Daoy (cell line): ENCODE results near the gene RBP3. TPM values are rescaled to one million over a fixed set of nuclear protein-coding genes. Genes with fewer than 3 reads are reported as not detected.

Experiments used
- DNase-seq: peaks from one replicate; pipeline ENCODE4 v3.0.0-alpha.2; 2015; ENCODE audit warnings: low read depth
- total RNA-seq: library from RNA; depleted of rRNA; stranded (reverse); fragments of >200 nt; shearing (Covaris generic); gene quantifications from 2 replicates; pipeline ENCODE4 v1.2.3, GENCODE V29; 2014

Gene RBP3
- total RNA-seq, 1 experiment from 2014 or later = not detected

DNA sequence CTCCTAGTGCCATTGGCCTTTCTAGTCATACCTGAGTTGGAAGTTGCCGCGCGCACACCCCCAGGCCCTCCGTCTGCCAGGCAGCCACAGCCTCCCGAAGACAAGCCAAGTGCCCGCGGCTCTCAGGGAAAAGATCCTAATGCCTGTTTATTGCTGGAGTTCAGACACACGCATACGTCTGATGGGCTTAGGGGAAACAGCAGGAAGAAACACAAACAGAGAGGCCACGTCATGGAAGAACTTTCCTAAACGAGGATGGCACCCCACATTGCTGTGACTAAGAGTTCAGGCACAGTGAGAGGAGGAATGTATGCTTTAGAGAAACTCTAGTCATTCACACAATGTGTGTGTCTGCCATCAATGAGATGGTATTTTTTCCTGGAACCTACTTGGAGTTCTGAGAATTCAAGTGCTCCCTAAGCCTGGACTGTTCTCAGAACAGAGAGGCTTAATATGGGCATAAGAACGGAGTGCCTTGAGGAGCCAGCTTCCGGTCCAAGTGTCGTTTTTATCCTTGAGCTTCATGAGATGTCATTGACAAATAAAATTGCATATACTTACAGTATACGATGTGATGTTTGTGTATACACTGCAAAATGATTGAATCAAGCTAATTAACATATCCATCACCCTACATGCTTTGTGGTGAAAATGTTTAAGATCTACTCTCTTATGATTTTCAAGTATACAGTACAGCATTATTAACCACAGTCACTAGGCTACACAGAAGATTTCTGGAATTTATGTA is 11.6 kb upstream of the RBP3 start:
- DNase-seq = peak; percentile 45

DNA sequence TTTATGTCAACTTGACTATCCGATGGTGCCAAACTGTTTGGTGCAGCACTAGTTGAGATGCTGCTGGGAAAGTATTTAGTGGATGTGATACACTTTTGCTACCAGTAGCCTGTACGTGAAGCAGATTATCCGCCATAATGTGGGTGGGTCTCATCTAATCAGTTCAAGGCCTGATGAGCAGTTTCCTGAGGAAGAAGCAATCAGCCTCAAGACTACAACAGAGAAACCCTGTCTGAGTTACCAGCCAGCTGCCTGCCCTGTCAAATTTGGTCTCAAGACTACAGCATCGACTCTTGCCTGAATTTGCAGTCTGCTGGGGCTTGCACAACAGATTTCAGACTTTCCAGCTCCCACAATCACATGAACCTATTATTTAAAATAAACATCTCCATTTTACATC is 10.9 kb upstream of the RBP3 start:
- no peak for DNase-seq

GRCh38 chr10:47339186-47339735 is 8.9 kb upstream of the RBP3 start:
- DNase-seq = no peak

GRCh38 chr10:47339759-47340607 is 8.2 kb upstream of the RBP3 start:
- no peak for DNase-seq

DNA sequence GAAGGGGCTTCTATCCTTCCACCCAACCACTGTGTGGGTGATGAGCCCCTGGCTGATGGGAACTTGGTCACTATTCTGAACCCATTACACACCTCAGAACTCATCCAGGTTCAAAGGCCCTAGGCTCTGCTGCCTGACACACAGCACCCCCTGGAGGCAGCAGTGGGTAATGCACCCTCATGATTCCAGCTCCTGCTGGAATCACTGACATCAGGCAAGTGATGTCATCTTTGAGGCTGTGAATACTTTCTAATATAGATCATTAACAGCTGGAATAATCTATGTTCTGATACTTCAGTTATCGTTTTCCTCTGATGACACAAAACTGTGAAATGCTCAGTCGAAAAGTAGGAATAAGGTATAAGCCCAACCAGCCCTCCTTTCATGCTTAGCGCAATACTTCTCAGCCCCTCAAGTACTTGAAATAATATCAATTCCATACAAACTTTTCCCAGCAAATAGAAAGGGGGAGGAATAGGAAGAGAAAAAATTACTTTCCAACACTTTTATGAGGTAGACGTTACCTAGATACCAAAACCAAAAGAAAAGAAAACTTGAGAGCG is 7.5 kb upstream of the RBP3 start:
- DNase-seq = peak; percentile 58

- DNase-seq = no peak
These were observed 2.9 kb upstream of the RBP3 start for GRCh38 chr10:47344996-47345870.

GRCh38 chr10:47346581-47347302 is 1.4 kb upstream of the RBP3 start:
- DNase-seq = no peak

- no peak for DNase-seq
These were observed 874 bp upstream of the RBP3 start for GRCh38 chr10:47347303-47347675.

DNA sequence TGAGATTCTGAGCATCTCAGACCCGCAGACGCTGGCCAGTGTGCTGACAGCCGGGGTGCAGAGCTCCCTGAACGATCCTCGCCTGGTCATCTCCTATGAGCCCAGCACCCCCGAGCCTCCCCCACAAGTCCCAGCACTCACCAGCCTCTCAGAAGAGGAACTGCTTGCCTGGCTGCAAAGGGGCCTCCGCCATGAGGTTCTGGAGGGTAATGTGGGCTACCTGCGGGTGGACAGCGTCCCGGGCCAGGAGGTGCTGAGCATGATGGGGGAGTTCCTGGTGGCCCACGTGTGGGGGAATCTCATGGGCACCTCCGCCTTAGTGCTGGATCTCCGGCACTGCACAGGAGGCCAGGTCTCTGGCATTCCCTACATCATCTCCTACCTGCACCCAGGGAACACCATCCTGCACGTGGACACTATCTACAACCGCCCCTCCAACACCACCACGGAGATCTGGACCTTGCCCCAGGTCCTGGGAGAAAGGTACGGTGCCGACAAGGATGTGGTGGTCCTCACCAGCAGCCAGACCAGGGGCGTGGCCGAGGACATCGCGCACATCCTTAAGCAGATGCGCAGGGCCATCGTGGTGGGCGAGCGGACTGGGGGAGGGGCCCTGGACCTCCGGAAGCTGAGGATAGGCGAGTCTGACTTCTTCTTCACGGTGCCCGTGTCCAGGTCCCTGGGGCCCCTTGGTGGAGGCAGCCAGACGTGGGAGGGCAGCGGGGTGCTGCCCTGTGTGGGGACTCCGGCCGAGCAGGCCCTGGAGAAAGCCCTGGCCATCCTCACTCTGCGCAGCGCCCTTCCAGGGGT is 703 bp downstream of the RBP3 start:
- no peak for DNase-seq

DNA sequence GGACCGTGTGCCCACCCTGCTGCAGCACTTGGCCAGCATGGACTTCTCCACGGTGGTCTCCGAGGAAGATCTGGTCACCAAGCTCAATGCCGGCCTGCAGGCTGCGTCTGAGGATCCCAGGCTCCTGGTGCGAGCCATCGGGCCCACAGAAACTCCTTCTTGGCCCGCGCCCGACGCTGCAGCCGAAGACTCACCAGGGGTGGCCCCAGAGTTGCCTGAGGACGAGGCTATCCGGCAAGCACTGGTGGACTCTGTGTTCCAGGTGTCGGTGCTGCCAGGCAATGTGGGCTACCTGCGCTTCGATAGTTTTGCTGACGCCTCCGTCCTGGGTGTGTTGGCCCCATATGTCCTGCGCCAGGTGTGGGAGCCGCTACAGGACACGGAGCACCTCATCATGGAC is 1.4 kb downstream of the RBP3 start:
- no peak for DNase-seq

DNA sequence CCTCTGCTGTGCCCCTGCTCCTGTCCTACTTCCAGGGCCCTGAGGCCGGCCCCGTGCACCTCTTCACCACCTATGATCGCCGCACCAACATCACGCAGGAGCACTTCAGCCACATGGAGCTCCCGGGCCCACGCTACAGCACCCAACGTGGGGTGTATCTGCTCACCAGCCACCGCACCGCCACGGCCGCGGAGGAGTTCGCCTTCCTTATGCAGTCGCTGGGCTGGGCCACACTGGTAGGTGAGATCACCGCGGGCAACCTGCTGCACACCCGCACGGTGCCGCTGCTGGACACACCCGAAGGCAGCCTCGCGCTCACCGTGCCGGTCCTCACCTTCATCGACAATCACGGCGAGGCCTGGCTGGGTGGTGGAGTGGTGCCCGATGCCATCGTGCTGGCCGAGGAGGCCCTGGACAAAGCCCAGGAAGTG is 1.8 kb downstream of the RBP3 start:
- DNase-seq = no peak

GRCh38 chr10:47350671-47351640 is 2.8 kb downstream of the RBP3 start:
- DNase-seq = no peak

DNA sequence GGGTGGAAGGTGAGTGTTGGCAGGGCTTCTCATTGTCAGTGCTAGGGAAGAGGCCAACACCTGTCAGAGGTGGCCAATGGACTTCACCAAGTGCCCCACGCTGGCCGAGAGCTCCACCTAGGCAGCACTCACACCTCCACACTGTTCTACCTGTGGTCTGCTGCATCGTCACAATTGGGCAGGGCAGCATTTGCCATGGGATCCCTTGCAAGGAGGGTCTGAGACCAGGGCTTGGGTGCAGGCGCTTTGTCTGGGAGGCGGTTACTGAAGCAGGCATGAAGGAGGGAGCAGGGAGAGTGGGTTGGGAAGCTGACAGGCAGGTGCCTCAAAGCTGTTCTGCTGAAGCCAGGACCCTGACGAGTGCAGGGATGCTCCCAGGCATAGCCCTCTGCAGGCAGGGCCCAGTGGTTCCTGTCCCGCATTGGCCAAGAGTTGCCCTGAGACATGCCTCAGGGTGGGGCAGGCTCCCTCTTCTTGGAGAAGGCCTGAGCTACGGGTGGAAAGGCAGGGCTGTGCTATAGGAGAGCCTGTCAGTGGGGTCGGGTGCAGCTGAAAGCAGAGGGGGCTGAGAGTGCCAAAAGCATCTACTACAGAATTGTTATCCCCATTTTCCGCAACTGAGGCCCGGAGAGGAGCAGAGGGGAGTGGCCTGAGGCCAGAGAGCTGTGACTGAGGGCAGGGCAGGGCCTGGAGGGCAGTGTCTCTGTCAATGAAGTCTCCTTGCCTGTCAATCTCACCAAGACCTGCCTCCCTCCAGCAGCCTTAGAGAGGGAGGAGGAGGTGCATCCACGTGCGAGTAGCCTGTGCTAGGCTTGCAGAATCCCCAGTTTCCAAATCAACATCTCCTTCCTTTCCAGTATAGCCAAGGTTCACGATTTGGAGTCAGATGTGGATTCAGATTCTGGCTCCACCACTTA is 4.0 kb downstream of the RBP3 start:
- DNase-seq = no peak

- no peak for DNase-seq
These were observed 5.2 kb downstream of the RBP3 start for GRCh38 chr10:47353351-47353750.

- no peak for DNase-seq
These were observed 6.0 kb downstream of the RBP3 start for GRCh38 chr10:47354165-47354564.

DNA sequence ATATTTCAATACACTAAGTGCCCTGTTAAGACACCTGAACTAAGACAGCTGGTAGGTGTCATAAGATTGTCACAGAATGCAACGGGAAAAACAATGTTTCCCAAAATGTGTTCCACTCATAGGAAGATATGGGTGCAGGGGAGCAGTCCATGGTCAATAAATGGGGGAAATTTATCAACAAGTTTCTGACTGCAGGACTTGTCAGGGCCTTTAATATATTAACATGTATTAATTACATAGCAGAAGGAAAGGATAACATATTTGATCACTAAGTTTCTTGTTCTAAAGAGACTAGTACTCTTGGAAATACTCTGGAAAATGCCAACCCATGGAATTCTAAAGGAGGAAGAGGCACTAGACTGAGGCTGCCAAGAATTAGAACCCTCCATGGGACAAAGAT is 6.7 kb downstream of the RBP3 start:
- no peak for DNase-seq

DNA sequence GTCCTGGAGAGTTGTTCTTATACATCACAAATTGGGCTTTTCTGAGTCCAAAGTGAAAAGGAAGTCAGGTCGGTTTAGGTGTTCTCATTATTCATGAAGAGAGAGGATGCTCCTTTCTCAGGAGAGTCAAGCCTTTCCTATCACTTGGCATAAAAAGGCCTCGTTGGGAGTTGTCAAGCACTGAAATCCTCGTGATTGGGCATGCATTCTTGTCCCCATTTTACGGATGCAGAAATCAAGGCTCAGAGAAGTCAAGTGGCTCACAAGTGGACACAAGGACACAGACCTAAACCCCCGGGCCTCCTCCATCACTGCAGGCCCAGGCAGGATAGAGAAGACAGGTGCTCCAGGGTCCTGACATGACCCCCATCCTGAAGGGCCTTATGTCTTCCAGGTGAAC is 8.5 kb downstream of the RBP3 start:
- no peak for DNase-seq

DNA sequence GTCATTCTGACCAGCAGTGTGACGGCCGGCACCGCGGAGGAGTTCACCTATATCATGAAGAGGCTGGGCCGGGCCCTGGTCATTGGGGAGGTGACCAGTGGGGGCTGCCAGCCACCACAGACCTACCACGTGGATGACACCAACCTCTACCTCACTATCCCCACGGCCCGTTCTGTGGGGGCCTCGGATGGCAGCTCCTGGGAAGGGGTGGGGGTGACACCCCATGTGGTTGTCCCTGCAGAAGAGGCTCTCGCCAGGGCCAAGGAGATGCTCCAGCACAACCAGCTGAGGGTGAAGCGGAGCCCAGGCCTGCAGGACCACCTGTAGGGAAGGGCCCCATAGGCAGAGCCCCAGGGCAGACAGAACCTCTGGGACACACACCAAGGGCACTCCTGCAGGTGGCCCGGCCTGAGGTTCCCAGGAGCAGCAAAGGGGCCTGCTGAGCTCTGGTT is 9.0 kb downstream of the RBP3 start:
- no peak for DNase-seq
